Omental fat pad (tissue), 4 donors: ENCODE results near the gene HACD4. TPM values are rescaled to one million over a fixed set of nuclear protein-coding genes. Genes with fewer than 3 reads are reported as not detected.

Source experiments
- ATAC-seq: fragments of 150-250 bp; one replicate; pipeline ENCODE4 v1.9.1; 2016; ENCODE audit warnings: mild to moderate bottlenecking, moderate library complexity; ENCODE audit not compliant: low FRiP score
- DNase-seq: peaks from one replicate; pipeline ENCODE4 v3.0.0-alpha.2; 2019; ENCODE audit warnings: low spot score
- CTCF ChIP-seq, 3 donors: fragments of 450-650 bp; IDR thresholded peaks; one replicate each; pipeline ENCODE4 v1.5.1; 2016 to 2017; ENCODE audit warnings: antibody characterized with exemption in 3 of 3, mild to moderate bottlenecking in 3 of 3, moderate library complexity in 2 of 3
- total RNA-seq, 4 donors: library from RNA; depleted of rRNA; stranded (reverse); fragments of >200 nt; gene quantifications; one replicate each; pipeline ENCODE4 v1.1.0, GENCODE V29; 2016

HACD4 gene
- total RNA-seq, 4 donors from 2014 or later = 4.1 to 6.6 (median 5.1) TPM

DNA sequence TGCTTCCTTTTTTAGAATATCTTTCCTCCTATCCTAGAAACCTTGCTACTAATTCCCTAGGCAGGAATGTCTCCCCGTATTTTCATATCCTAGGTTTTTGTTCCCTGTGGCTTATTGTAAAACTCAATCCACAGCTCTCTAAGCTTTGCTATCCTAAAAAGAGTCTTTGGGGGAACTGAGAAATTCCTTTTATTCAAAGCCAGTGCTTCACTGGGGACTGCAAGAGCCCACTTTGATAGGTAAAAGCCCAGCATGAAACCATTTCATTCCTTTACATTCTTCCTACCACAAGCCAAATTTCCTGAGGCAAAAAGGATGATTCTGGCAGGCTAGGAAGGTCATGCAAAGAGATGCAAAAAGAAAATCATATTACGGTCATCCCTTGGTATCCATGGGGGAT lies 5.8 kb upstream of the HACD4 start:
- DNase-seq = no peak
- TF ChIP-seq CTCF (IDR thresholded peaks at IDR 0.05) = no peak
- no peak for ATAC-seq

DNA sequence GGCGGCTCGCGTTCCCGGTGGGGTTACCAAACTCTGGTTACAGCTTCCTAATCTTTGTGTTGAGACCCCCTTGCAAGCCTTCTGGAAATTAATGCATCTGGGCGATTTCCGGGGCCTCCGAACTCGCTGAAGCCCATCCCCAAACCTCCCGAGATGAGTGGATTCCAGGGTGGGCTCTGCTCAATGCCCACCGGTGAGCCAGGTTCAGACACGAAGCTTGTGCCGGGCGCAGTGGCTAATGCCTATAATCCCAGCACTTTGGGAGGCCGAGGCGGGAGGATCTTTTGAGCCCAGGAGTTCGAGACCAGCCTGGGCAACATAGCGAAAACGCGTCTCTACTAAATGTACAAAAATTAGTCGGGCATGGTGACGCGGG lies 356 bp upstream of the HACD4 start:
- no peak for ATAC-seq
- TF ChIP-seq CTCF (IDR thresholded peaks at IDR 0.05) = no peak
- no peak for DNase-seq

DNA sequence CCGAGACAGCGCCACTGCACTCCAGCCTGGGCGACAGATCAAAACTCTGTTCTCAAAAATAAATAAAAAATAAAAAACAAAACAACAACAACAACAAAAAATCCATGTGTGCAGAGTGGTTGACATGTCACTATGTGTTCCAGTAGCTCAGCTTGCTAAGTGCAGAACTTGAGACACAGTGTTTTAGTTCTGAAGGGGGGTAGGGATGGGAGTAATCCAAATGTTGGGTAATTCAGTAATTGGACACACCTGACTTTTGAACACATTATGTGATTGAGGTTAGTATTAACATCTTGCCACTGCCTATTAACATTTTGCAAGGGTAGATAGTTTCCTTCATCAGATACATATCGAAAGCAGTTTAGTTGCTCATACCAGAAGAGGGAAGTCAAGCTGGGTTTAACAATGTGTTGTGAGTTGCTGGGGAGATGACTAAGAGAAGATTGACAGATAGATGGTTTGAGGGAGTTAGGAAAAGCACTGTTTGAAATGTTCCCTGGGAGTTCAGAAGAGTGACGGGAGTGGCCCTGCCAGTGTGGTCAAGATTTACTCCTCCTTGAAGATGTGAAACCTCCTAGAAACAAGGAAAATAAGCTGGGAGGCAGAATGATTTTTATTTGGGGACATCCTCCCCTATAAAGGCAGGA lies 928 bp downstream of the HACD4 start:
- ATAC-seq (peak; percentile 60), DNase-seq (no peak)
- TF ChIP-seq CTCF (IDR thresholded peaks at IDR 0.05) = no peak

- ATAC-seq (no peak), DNase-seq (no peak)
- TF ChIP-seq CTCF (IDR thresholded peaks at IDR 0.05) = no peak
Observed at GRCh38 chr9:21029661-21030060, 1.8 kb downstream of the HACD4 start.

- DNase-seq (no peak), ATAC-seq (no peak)
- no peak for TF ChIP-seq CTCF (IDR thresholded peaks at IDR 0.05)
Observed at GRCh38 chr9:21028466-21028865, 3.0 kb downstream of the HACD4 start.

GRCh38 chr9:21027295-21027694 lies 4.1 kb downstream of the HACD4 start:
- no peak for TF ChIP-seq CTCF (IDR thresholded peaks at IDR 0.05)
- ATAC-seq (no peak), DNase-seq (no peak)

DNA sequence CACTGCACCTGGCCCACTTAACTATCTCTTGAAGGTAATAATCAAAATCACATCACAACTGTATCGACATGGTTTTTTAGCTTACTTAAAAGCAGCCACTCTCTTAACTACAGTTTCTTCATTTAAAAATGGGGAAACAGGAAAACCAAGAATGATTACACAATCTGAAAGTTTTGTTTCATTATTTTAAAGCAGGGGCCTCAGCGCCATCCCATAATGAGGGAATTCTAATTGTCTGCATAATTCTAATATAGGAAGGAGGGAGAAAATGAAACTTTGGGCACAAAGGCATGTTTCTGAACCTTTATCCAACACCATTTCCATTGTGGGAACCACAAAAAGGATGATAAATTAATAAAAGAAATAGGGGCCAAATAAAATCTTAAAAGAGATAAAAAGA lies 7.6 kb downstream of the HACD4 start:
- no peak for TF ChIP-seq CTCF (IDR thresholded peaks at IDR 0.05)
- no peak for DNase-seq

More for the DNA sequence above, 7.6 kb downstream of the HACD4 start:
- no peak for ATAC-seq
